HG03039 (cell line): ENCODE measurements around the gene NPHS1.
"Not testable (repeated sequence)": the region's sequence is repeated elsewhere in the genome, so short reads cannot be mapped to it uniquely, and the experiment has no call there.

Experiments used
- ATAC-seq: cut with Tn5 transposase; IDR thresholded peaks from one replicate; pipeline ENCODE4 v1.9.1; 2021; ENCODE audit warnings: mild to moderate bottlenecking, moderate library complexity; ENCODE audit not compliant: unreplicated experiment

The NPHS1 gene

DNA sequence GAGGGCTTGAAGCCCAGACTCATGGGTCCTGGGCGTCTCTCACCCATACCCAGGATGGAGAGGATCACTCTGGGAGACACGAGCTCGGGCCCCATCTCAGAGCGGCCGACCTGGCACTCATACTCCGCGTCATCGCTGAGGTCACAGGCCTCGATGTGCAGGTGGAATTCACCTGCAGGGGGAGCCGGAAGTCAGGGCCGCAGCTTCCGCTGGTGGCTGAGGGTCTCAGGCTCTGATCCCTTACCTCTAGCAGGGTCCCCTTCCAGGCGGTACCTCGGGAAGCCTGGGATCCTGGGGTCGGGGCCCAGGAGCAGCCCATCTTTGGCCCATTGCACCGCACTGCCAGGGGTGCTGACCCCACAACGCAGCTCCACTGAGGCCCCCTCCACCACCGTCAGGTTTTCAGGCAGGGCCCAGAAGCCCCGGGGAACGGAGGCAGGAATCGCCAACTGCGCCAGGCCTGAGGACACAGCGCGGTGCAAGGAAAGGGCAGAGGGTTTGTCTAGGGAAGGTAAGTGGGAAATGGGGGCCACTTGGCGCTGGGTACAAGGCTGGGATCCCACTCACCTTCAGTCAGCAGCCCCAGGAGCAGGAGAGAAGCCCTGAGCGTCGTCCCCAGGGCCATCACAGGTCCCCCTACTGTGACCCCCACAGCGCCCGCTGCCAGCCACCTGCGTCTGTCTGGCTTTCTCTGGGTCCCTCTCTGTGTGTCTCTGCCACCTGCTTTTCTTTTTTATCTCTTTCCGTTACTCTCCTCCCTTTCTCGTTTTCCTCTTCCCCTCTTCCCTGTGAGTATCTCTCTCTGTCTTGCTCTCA lies 883 bp downstream of the NPHS1 start:
- ATAC-seq = no peak

DNA sequence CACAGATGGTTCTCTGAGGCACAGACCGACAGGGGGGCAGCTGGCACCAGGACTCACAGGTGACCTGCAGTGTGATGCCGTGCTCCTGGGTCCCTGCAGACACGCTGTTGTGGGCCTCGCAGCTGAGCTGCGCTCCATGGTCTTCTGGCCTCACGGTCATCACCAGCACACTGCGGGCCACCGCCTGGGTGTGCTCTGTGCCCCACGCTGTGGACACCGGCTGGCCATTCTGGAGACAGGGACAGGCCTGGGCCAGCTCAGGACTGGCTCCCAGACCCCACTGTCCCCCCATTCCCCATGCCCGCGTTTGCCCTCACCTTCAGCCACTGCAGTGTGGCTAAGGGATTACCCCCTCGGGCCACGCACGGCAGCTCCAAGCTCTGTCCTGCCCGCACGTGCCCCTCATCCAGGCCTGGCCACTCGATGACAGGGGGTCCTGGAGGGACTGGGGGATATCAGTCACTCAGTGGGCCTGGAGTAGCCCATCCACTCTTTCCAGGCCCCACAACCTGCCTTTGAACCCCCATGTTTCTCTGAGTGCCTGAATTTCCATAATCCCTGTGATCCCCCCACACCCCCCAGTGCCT lies 3.3 kb downstream of the NPHS1 start:
- ATAC-seq = no peak

- ATAC-seq = no peak
Measured at GRCh38 chr19:35848486-35848885, 3.8 kb downstream of the NPHS1 start.

DNA sequence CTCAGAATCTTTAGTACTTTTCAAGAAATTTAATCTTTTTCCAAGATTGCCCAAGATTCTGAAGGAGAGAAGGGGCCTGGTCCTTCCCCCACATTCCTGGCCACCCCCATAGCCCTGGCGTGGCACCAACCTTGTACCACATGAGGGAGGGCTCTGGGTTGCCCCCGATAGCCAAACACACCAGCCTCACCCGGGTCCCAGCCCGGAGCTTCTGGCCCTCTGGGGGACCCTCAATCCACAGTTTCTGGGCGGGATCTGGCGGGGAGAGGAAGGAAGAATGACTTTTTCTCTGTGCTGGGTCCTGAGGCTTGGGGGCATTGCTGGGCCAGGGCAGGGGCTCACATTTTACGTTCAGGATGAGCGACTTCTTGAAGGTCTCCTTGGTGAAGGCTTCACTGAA lies 4.4 kb downstream of the NPHS1 start:
- ATAC-seq = no peak

- ATAC-seq = no peak
Measured at GRCh38 chr19:35846038-35846668, 6.2 kb downstream of the NPHS1 start.

- no peak for ATAC-seq
Measured at GRCh38 chr19:35845215-35846037, 6.9 kb downstream of the NPHS1 start.

DNA sequence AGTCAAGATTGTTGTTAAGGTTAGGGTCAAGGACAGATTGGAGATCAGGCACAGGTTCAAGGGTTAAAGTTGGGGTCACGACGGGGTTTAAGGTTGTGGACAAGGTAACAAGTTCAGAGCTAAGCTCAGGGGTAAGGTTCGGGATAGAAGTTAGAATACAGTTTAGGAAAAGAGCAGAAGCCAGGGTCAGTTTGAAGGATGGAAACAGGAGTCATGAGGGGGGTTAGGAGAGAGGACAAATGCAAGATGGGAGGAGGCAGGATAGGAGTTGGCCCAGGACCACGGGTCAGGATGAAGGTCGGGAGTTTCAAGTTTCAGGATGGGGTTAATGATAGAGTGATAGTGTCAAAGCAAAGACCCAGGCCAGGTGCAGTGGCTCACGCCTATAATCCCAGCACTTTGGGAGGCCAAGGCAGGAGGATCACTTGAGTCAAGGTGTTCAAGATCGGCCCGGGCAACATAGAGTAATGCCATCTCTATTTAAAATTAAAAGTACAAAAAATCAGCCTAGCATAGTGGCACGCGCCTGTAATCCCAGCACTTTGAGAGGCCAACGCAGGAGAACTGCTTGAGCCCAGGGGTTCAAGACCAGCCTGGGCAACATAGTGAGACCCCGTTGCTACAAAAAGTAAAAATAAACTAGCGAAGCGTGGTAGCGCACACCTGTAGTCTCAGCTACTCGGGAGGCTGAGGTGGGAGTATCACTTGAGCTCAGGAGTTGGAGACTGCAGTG lies 7.7 kb downstream of the NPHS1 start:
- no peak for ATAC-seq

- no peak for ATAC-seq
Measured at GRCh38 chr19:35843676-35844481, 8.4 kb downstream of the NPHS1 start.

DNA sequence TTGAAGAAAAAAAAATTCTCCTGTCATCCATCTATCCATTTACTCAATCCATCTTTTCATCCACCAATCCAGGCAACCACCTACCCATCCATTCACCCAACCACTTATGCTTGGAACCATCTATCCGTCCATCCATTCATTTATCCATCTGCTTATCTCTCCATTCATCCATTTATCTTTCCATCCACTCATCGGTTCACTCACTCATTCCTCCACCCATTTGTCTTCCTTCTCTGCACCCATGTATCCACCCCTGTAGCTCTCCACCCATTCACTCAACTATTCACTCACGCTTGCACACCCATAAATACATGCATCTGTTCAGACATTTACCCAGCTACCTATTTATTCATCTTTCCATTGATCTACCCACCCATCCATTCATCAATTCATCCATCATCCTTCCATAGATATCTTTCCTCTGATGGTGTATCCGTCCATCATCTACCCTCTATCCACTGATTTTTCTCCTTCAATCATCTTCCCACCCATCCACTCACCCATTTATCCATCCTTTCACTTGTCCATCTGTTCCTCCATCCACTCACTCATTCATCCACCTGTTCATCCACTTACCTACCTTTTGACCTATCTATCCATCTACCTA lies 9.5 kb downstream of the NPHS1 start:
- ATAC-seq = no peak

- no peak for ATAC-seq
Measured at GRCh38 chr19:35841961-35842595, 10.2 kb downstream of the NPHS1 start.

DNA sequence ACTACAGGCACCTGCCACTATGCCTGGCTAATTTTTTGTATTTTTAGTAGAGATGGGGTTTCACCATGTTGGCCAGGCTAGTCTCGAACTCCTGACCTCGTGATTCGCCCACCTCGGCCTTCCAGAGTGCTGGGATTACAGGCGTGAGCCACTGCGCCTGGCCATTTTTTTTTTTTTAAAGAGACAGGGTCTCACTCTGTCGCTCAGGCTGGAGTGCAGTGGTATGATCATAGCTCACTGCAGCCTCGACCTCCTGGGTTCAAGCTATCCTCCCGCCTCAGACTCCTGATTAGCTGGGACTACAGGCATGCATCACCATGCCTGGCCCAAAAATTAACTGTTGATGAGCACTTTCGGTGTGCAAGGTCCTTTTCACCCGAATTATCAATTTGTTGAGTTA lies 16.2 kb downstream of the NPHS1 start:
- not testable (repeated sequence) for ATAC-seq

DNA sequence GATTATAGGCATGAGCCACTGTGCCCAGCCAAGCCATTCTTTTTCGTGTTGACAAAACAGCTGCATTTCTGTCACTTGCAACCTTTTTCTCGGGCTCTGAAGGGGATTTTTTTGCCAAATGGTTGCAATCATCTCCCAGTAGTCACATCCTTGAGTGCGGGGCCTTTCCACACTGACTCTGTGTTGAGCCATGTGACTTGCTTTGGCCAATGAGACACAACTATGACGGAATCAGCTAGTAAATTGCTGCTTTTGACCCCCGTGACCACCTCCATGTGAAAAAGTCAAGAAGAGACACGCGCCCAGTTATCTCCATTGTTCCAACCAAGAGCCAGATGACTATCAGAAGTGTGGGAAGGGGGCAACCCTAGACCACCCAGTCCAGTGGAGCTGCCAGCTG lies 18.3 kb downstream of the NPHS1 start:
- ATAC-seq = no peak

DNA sequence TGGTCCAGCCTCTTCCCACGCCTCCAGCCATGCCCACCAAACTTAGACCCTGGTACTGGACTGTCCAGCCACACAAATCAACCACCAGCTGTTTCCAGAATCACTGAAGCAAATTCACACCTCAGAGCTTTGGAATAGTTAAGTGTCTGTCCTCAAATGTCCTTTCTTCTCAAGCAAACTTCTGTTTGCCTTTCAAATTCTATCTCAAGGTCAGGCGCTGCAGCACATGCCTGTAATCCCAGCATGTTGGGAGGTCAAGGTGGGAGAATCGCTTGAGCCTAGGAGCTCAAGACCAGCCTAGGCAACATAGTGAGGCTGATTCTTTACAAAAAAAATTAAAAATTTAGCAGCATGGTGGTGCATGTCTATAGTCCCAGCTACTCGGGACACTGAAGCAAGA lies 20.2 kb downstream of the NPHS1 start:
- ATAC-seq = no peak

- ATAC-seq = no peak
Measured at GRCh38 chr19:35830986-35831385, 21.3 kb downstream of the NPHS1 start.

GRCh38 chr19:35828692-35829301 lies 23.5 kb downstream of the NPHS1 start:
- ATAC-seq = no peak

GRCh38 chr19:35824150-35824549 lies 28.2 kb downstream of the NPHS1 start:
- no peak for ATAC-seq

GRCh38 chr19:35822579-35822978 lies 29.7 kb downstream of the NPHS1 start:
- no peak for ATAC-seq

GRCh38 chr19:35818445-35818844 lies 33.9 kb downstream of the NPHS1 start:
- ATAC-seq = no peak

DNA sequence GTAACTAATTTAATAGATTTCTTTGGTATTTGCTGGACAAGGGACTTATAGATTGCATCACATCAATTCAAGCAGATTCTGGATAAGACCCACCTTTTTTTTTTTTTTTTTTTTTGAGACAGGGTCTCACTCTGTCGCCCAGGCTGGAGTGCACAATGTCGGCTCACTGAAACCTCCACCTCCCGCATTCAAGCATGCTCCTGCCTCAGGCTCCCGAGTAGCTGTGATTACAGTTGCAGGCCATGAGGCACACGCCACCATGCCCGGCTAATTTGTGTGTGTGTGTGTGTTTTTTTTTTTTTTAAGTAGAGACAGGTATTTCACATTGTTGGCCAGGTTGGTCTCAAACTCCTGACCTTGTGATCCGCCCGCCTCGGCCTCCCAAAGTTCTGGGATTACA lies 35.5 kb downstream of the NPHS1 start:
- ATAC-seq = no peak
